DMS79 treated with DMSO at 0.1 percent for 48 hours (cell line): ENCODE results near the gene SNX30.

ENCODE experiments used
- DNase-seq: peaks from one replicate; lab custom pipeline; 2025; lab: John Stamatoyannopoulos, UW

The SNX30 gene

GRCh38 chr9:112783551-112783954, 33.0 kb downstream of the SNX30 start:
- DNase-seq: no peak

GRCh38 chr9:112784020-112784785, 33.6 kb downstream of the SNX30 start:
- DNase-seq: peak; percentile 35

- DNase-seq: no peak
These were observed 35.4 kb downstream of the SNX30 start for GRCh38 chr9:112785986-112786385.

GRCh38 chr9:112786829-112787520, 36.4 kb downstream of the SNX30 start:
- no peak for DNase-seq

- no peak for DNase-seq
These were observed 37.4 kb downstream of the SNX30 start for GRCh38 chr9:112787978-112788377.

- no peak for DNase-seq
These were observed 38.9 kb downstream of the SNX30 start for GRCh38 chr9:112789473-112789872.

GRCh38 chr9:112789891-112790774, 39.6 kb downstream of the SNX30 start:
- no peak for DNase-seq

GRCh38 chr9:112792670-112793069, 42.1 kb downstream of the SNX30 start:
- no peak for DNase-seq

- DNase-seq: no peak
These were observed 42.8 kb downstream of the SNX30 start for GRCh38 chr9:112793213-112793810.

- no peak for DNase-seq
These were observed 44.2 kb downstream of the SNX30 start for GRCh38 chr9:112794731-112795130.

GRCh38 chr9:112795921-112796320, 45.4 kb downstream of the SNX30 start:
- DNase-seq: no peak

GRCh38 chr9:112796485-112796884, 45.9 kb downstream of the SNX30 start:
- DNase-seq: no peak

GRCh38 chr9:112809351-112809848, 58.8 kb downstream of the SNX30 start:
- peak; percentile 51 for DNase-seq

GRCh38 chr9:112809906-112810305, 59.3 kb downstream of the SNX30 start:
- no peak for DNase-seq

- DNase-seq: no peak
These were observed 60.3 kb downstream of the SNX30 start for GRCh38 chr9:112810696-112811490.

- no peak for DNase-seq
These were observed 61.0 kb downstream of the SNX30 start for GRCh38 chr9:112811518-112811917.

GRCh38 chr9:112815868-112816267, 65.3 kb downstream of the SNX30 start:
- no peak for DNase-seq

- no peak for DNase-seq
These were observed 67.3 kb downstream of the SNX30 start for GRCh38 chr9:112817860-112818203.

- DNase-seq: peak; percentile 25
These were observed 69.3 kb downstream of the SNX30 start for GRCh38 chr9:112819635-112820496.

- no peak for DNase-seq
These were observed 70.3 kb downstream of the SNX30 start for GRCh38 chr9:112820881-112821280.
